Parathyroid adenoma (tissue), 2 donors: ENCODE measurements around the gene PHF12.
A peak's percentile ranks its signal among the peaks of the same experiment; 100 is the strongest.

Experiments used
- H2AFZ ChIP-seq: fragments of 300-600 bp; sonication (generic); one replicate; pipeline ENCODE4 v1.7.0; 2017; ENCODE audit warnings: antibody characterized with exemption, mild to moderate bottlenecking
- H3K27ac ChIP-seq: fragments of 300-600 bp; sonication (generic); one replicate; pipeline ENCODE4 v1.7.0; 2017
- H3K27me3 ChIP-seq: fragments of 300-600 bp; sonication (generic); one replicate; pipeline ENCODE4 v1.7.0; 2017; ENCODE audit warnings: low read length; ENCODE audit not compliant: control insufficient read depth, insufficient read depth
- H3K36me3 ChIP-seq: fragments of 300-600 bp; sonication (generic); one replicate; pipeline ENCODE4 v1.7.0; 2017; ENCODE audit warnings: low read length; ENCODE audit not compliant: control insufficient read depth, insufficient read depth
- H3K4me1 ChIP-seq: fragments of 300-600 bp; sonication (generic); one replicate; pipeline ENCODE4 v1.7.0; 2017; ENCODE audit warnings: control low read depth
- H3K4me2 ChIP-seq: fragments of 300-600 bp; sonication (generic); one replicate; pipeline ENCODE4 v1.7.0; 2017; ENCODE audit warnings: low read length
- H3K4me3 ChIP-seq: fragments of 300-600 bp; sonication (generic); one replicate; pipeline ENCODE4 v1.7.0; 2017; ENCODE audit warnings: low read depth, low read length
- H3K79me2 ChIP-seq: fragments of 300-600 bp; sonication (generic); one replicate; pipeline ENCODE4 v1.7.0; 2017; ENCODE audit warnings: control low read depth
- H3K9ac ChIP-seq: fragments of 300-600 bp; sonication (generic); one replicate; pipeline ENCODE4 v1.7.0; 2017; ENCODE audit warnings: mild to moderate bottlenecking
- H3K9me3 ChIP-seq: fragments of 300-600 bp; sonication (generic); one replicate; pipeline ENCODE4 v1.7.0; 2017; ENCODE audit warnings: low read length; ENCODE audit not compliant: control insufficient read depth
- TF ChIP-seq, protein P1 (sequence below): fragments of 300-600 bp; sonication (generic); IDR thresholded peaks from one replicate; pipeline ENCODE4 v1.7.0; 2017; ENCODE audit warnings: antibody characterized with exemption, mild to moderate bottlenecking
- donor health status: primary hyperparathyroidism.

The PHF12 gene

DNA sequence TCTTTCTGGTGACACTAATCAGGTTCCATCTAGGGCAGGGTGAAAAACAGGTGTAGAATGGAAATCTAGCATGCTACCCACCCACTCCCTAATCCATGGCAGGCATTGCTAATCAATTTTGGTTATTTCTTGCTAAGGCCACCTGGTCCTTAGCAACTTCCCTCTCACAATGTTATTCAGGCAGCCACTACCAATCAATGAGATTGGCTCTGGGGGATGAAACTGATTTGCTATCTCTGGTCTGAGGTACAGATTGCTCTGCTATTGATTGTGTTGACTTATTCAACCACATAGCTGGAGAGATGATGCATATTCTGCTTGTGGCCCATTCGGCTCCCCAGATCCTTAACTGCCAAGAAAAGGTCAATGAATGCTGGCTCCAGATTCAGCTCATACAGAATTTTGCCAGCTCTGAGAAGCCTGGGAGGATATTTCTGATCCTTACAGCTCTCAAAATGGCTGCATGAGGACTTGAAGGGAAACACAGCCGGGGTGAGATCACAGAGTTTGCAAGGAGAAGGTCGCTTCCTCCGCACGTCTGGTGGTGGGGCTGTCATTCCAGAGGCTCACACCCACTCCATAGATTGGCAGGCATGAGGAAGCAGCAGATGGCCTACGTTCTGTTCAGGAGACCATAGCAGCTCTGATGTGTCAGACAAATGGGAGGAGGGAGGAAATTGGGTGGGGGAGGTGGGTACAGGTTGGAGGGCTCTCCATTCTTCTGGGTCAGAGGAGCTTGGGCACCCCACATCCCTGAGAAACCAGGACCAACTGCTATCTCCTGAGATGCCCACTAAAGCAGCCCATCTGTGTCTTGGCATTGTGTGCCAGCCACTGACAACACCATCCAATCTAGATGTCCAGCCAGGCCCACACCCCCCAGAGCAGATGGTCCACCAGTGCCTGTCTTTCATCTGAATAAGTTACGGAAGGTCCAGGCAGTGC, 32.2 kb upstream of the PHF12 start:
- H3K36me3 ChIP-seq, result no peaks in the 10 kb centered on the region
- H3K4me1 ChIP-seq, result no peaks in the 10 kb centered on the region
- H3K4me2 ChIP-seq, result no peak overlapping the region
- peak overlapping the region; percentile 34 for H3K27ac ChIP-seq
- H3K9me3 ChIP-seq, result no peaks in the 10 kb centered on the region
- H3K79me2 ChIP-seq, result no peaks in the 10 kb centered on the region
- H3K9ac ChIP-seq, result no peak overlapping the region
- no peaks in the 10 kb centered on the region for H3K27me3 ChIP-seq
- no peak overlapping the region for H3K4me3 ChIP-seq
- H2AFZ ChIP-seq, result no peak overlapping the region
- TF ChIP-seq, protein P1, sequence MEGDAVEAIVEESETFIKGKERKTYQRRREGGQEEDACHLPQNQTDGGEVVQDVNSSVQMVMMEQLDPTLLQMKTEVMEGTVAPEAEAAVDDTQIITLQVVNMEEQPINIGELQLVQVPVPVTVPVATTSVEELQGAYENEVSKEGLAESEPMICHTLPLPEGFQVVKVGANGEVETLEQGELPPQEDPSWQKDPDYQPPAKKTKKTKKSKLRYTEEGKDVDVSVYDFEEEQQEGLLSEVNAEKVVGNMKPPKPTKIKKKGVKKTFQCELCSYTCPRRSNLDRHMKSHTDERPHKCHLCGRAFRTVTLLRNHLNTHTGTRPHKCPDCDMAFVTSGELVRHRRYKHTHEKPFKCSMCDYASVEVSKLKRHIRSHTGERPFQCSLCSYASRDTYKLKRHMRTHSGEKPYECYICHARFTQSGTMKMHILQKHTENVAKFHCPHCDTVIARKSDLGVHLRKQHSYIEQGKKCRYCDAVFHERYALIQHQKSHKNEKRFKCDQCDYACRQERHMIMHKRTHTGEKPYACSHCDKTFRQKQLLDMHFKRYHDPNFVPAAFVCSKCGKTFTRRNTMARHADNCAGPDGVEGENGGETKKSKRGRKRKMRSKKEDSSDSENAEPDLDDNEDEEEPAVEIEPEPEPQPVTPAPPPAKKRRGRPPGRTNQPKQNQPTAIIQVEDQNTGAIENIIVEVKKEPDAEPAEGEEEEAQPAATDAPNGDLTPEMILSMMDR, result no peak

DNA sequence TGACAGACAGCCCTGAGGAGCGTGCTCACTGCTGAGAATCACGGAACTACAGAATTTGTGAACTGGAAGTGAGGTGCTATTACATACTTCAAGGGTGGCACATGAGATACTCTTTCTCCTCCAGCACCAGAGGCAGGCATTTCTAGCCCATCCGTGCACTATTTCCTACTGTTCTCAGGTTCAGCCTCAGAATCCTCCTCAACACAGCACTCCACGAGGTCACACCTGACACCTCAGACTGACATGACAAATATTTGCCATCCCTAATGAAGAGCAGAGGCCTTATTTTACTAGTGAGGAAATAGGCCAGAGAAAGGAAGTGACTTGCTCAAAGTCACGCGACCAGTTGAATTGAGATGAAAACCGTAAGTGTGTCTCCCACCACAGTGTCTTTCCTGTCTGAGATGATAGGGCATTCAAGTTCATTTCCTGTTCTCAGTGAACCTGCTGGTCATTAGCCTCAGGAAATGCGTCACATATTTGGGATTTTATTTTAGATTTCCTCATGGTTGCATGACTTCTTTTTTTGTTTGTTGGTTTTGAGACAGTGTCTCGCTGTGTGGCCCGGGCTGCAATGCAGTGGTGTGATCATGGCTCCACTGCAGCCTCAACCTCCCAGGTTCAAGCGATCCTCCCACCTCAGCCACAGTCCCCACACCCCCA, 30.9 kb upstream of the PHF12 start:
- H3K4me2 ChIP-seq, result no peak overlapping the region
- no peaks in the 10 kb centered on the region for H3K36me3 ChIP-seq
- no peaks in the 10 kb centered on the region for H3K4me1 ChIP-seq
- no peak overlapping the region for H3K9ac ChIP-seq
- H3K4me3 ChIP-seq, result no peak overlapping the region
- no peaks in the 10 kb centered on the region for H3K79me2 ChIP-seq
- no peak overlapping the region for H2AFZ ChIP-seq
- H3K9me3 ChIP-seq, result no peaks in the 10 kb centered on the region
- no peaks in the 10 kb centered on the region for H3K27me3 ChIP-seq
- TF ChIP-seq, protein P1, result no peak
- peak overlapping the region; percentile 69 for H3K27ac ChIP-seq

- H2AFZ ChIP-seq, result no peak overlapping the region
Observed at GRCh38 chr17:28978356-28978964, 27.1 kb upstream of the PHF12 start.

DNA sequence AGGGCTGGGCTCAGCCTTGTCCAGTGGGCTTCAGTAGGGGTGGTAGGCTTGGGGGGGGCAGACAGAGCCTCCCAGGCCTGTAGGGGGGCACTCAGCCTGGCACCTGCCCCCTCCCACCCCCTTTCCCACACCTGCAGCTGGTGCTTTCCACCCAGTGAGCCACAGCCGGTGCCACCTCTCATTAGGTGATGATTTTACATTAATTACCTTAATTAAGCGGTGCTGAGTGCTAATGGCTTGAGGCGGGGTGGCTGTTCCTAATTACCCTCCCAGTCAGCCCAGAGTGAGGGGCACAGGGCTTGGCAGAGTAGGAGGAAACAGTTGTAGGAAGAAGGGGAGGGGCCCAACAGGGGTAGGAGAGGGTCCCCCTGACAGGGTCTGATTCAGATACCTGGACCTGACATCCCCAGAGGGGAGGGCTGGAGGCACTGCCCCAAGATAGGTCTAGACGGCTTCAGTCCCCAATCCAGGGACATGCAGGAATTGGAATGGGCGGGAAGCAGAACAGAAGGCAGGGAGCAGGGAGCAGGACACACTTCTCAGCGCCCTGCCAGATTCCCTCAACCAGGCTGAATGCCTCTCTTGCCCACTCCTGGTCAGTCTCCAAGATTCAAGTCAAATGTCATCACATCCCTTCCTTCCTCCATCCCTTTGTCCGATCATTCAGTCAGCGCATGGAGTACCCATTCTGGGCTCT, 26.5 kb upstream of the PHF12 start:
- Histone ChIP-seq H3K4me3 (no peak overlapping the region), H3K27ac (no peak overlapping the region), H3K9me3 (no peaks in the 10 kb centered on the region), H3K27me3 (no peaks in the 10 kb centered on the region), H3K79me2 (no peaks in the 10 kb centered on the region), H3K4me2 (no peak overlapping the region), H3K36me3 (no peaks in the 10 kb centered on the region), H3K4me1 (no peaks in the 10 kb centered on the region), H2AFZ (no peak overlapping the region), H3K9ac (no peak overlapping the region)
- TF ChIP-seq, protein P1, result no peak

More at GRCh38 chr17:28978356-28978964, 27.1 kb upstream of the PHF12 start:
- no peaks in the 10 kb centered on the region for H3K79me2 ChIP-seq
- no peak overlapping the region for H3K4me2 ChIP-seq
- H3K27ac ChIP-seq, result no peak overlapping the region
- no peak overlapping the region for H3K4me3 ChIP-seq
- H3K9me3 ChIP-seq, result no peaks in the 10 kb centered on the region
- H3K36me3 ChIP-seq, result no peaks in the 10 kb centered on the region
- H3K27me3 ChIP-seq, result no peaks in the 10 kb centered on the region
- no peak overlapping the region for H3K9ac ChIP-seq
- TF ChIP-seq, protein P1, result no peak
- no peaks in the 10 kb centered on the region for H3K4me1 ChIP-seq
